GM12878 (cell line): Measurements from ENCODE around the gene SLC35E4. TPM values are rescaled to one million over a fixed set of nuclear protein-coding genes. Genes with fewer than 3 reads are reported as not detected.
A peak's percentile ranks its signal among the peaks of the same experiment; 100 is the strongest.

ENCODE experiments used
- ATF3 ChIP-seq: IDR thresholded peaks from 2 replicates; pipeline ENCODE4 v1.6.1; 2011; ENCODE audit warnings: low read depth, mild to moderate bottlenecking, low read length, moderate library complexity, borderline replicate concordance; ENCODE audit errors: extremely low read depth
- EGR1 ChIP-seq, 2 experiments: IDR thresholded peaks; 1 replicate in 1 of 2; 2 replicates in 1 of 2; pipeline ENCODE4 v1.6.1; 2011 to 2012; ENCODE audit warnings: low read depth in 2 of 2, low read length in 2 of 2, borderline replicate concordance in 1 of 2, mild to moderate bottlenecking in 1 of 2, moderate library complexity in 1 of 2
- IRF3 ChIP-seq: fragments of 450-650 bp; IDR thresholded peaks from 2 replicates; pipeline ENCODE4 v1.6.1; 2014; ENCODE audit warnings: mild to moderate bottlenecking
- LARP7 ChIP-seq: fragments of 450-650 bp; IDR thresholded peaks from 2 replicates; pipeline ENCODE4 v1.6.1; 2017; ENCODE audit warnings: mild to moderate bottlenecking
- MAX ChIP-seq: IDR thresholded peaks from 2 replicates; pipeline ENCODE4 v1.6.1; 2012; ENCODE audit warnings: low read depth, low read length, improper control_type of control experiment
- MEF2A ChIP-seq: IDR thresholded peaks from 2 replicates; pipeline ENCODE4 v1.6.1; 2011; ENCODE audit warnings: low read depth, mild to moderate bottlenecking, low read length, moderate library complexity; ENCODE audit not compliant: insufficient read depth
- MTA2 ChIP-seq: fragments of 450-650 bp; IDR thresholded peaks from 2 replicates; pipeline ENCODE4 v1.6.1; 2016; ENCODE audit warnings: low read depth, mild to moderate bottlenecking, moderate library complexity
- POLR2AphosphoS5 ChIP-seq: IDR thresholded peaks from 2 replicates; pipeline ENCODE4 v1.6.1; 2011; ENCODE audit warnings: mild to moderate bottlenecking, low read length, inconsistent platforms
- RUNX3 ChIP-seq: IDR thresholded peaks from 2 replicates; pipeline ENCODE4 v1.6.1; 2012; ENCODE audit warnings: low read length, inconsistent platforms
- SMARCA5 ChIP-seq: fragments of 450-650 bp; IDR thresholded peaks from 2 replicates; pipeline ENCODE4 v1.6.1; 2017; ENCODE audit warnings: mild to moderate bottlenecking
- SMC3 ChIP-seq: IDR thresholded peaks from 2 replicates; pipeline ENCODE4 v1.6.1; 2011; ENCODE audit warnings: low read length, improper control_type of control experiment, borderline replicate concordance
- SRF ChIP-seq, 2 experiments: IDR thresholded peaks; 2 replicates each; pipeline ENCODE4 v1.6.1; 2011; ENCODE audit warnings: low read depth in 2 of 2, low read length in 2 of 2, mild to moderate bottlenecking in 1 of 2, moderate library complexity in 1 of 2
- STAT3 ChIP-seq: IDR thresholded peaks from 2 replicates; pipeline ENCODE4 v1.6.1; 2011; ENCODE audit warnings: low read depth, low read length, improper control_type of control experiment
- USF2 ChIP-seq: IDR thresholded peaks from 2 replicates; pipeline ENCODE4 v1.6.1; 2011; ENCODE audit warnings: low read depth, low read length, improper control_type of control experiment, borderline replicate concordance
- WRNIP1 ChIP-seq: IDR thresholded peaks from 2 replicates; pipeline ENCODE4 v1.6.1; 2011; ENCODE audit warnings: low read depth, low read length, improper control_type of control experiment, borderline replicate concordance
- YY1 ChIP-seq: IDR thresholded peaks from 2 replicates; pipeline ENCODE4 v1.6.1; 2011; ENCODE audit warnings: low read depth, mild to moderate bottlenecking, low read length
- polyA plus RNA-seq, 11 experiments: library from polyadenylated mRNA; depleted of rRNA in 4 of 11; unstranded in 6 of 11; stranded (reverse) in 5 of 11; fragments of >200 nt; fragmentation: Nextera tagmentation in 4 of 11; fragmentation: Illumina TruSeq in 1 of 11; extraction: Ambion mirVana in 4 of 11; extraction: Trizol in 1 of 11; gene quantifications; 1 replicate in 1 of 11; 2 replicates in 10 of 11; pipeline versions ENCODE4 v1.2.1 to v1.2.3, GENCODE V29; 2011 to 2016; ENCODE audit warnings: inconsistent platforms in 2 of 11, missing spikeins in 2 of 11, low read depth in 1 of 11
- total RNA-seq, 4 experiments: library from RNA; depleted of rRNA in 3 of 4; stranded (reverse); fragments of >200 nt in 3 of 4; fragmentation: Illumina TruSeq in 1 of 4; extraction: Trizol in 1 of 4; gene quantifications; 2 replicates each; pipeline versions ENCODE4 v1.2.1 to v1.2.3, GENCODE V29; 2013 to 2021
- TF ChIP-seq, protein P1 (sequence below), 3 experiments: IDR thresholded peaks in 2 of 3; conservative IDR thresholded peaks in 1 of 3; 2 replicates each; pipeline ENCODE4 v1.5.1; 2011; ENCODE audit warnings: low read depth in 3 of 3, low read length in 3 of 3, mild to moderate bottlenecking in 3 of 3, control low read depth in 2 of 3, moderate library complexity in 2 of 3, inconsistent platforms in 1 of 3, mixed read lengths in 1 of 3; ENCODE audit not compliant: control insufficient read depth in 2 of 3, insufficient read depth in 1 of 3; ENCODE audit errors: extremely low read depth in 1 of 3
- TF ChIP-seq, protein P2 (sequence below): fragments of 450-650 bp; formaldehyde crosslinking; IDR thresholded peaks from 2 replicates; pipeline ENCODE4 v1.4.0; 2020; ENCODE audit warnings: mild to moderate bottlenecking, moderate library complexity
- TF ChIP-seq, protein P3 (sequence below): fragments of 450-650 bp; IDR thresholded peaks from 2 replicates; pipeline ENCODE4 v1.6.1; 2017; ENCODE audit warnings: low read depth, mild to moderate bottlenecking, moderate library complexity

Gene SLC35E4
- total and polyA plus RNA-seq, 10 of the 15 experiments (the other 5 are each of a cell fraction or from before 2014, with no cell fraction given), result 0.16 to 5.3 (median 2.9) TPM; not detected in 1

DNA sequence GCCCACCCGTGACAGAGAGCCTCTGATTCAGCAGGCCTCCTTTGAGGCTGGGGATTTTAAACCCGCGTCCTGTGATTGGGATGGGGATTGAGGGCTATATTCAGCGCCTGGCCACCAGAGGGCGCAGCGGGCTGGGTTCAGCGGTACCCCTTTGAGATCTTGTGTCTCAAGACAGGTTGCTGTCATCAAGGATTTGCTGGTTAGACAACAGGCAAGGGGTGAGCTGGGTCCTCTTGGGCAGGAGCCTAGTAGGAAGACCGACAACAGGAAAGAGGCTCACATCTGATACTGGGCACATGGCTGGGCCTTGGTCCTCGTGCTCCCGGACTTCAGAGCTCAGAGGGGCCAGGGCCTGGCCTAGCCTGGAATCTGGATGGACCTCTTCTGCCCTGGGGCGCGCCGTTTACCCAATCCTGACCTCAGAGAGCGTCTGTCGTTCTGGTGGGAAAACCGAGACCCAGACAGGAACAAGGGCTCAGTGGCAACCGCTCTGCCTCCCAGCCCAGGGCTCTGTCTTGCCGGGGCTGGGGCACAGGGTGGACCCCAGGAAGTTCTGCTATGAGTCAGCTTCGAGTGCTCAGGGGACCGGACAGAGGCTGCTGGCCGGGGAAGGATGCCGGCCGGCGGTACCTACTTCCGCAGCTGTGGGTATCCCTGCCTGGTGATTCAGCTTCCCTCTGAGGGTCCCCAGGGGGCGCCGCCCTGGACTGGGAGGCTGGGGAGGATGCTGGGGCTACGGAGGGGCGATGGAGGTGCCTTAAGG, 929 bp upstream of the SLC35E4 start (continued):
- TF ChIP-seq, protein P1, sequence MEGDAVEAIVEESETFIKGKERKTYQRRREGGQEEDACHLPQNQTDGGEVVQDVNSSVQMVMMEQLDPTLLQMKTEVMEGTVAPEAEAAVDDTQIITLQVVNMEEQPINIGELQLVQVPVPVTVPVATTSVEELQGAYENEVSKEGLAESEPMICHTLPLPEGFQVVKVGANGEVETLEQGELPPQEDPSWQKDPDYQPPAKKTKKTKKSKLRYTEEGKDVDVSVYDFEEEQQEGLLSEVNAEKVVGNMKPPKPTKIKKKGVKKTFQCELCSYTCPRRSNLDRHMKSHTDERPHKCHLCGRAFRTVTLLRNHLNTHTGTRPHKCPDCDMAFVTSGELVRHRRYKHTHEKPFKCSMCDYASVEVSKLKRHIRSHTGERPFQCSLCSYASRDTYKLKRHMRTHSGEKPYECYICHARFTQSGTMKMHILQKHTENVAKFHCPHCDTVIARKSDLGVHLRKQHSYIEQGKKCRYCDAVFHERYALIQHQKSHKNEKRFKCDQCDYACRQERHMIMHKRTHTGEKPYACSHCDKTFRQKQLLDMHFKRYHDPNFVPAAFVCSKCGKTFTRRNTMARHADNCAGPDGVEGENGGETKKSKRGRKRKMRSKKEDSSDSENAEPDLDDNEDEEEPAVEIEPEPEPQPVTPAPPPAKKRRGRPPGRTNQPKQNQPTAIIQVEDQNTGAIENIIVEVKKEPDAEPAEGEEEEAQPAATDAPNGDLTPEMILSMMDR (IDR thresholded peaks at IDR 0.05 in 2 of 3, conservative IDR thresholded peaks at IDR 0.05 in 1 of 3; ENCODE audit: control insufficient read depth in 2 of 3, extremely low read depth in 1 of 3, insufficient read depth in 1 of 3, low read depth in 3 of 3, low read length in 3 of 3), result peak; percentile 92 to 96 (median 93)
- TF ChIP-seq STAT3, result no peak
- TF ChIP-seq IRF3, result 0 out of 2 replicates have a peak, but pooled peaks have one; percentile 38
- TF ChIP-seq, protein P2, sequence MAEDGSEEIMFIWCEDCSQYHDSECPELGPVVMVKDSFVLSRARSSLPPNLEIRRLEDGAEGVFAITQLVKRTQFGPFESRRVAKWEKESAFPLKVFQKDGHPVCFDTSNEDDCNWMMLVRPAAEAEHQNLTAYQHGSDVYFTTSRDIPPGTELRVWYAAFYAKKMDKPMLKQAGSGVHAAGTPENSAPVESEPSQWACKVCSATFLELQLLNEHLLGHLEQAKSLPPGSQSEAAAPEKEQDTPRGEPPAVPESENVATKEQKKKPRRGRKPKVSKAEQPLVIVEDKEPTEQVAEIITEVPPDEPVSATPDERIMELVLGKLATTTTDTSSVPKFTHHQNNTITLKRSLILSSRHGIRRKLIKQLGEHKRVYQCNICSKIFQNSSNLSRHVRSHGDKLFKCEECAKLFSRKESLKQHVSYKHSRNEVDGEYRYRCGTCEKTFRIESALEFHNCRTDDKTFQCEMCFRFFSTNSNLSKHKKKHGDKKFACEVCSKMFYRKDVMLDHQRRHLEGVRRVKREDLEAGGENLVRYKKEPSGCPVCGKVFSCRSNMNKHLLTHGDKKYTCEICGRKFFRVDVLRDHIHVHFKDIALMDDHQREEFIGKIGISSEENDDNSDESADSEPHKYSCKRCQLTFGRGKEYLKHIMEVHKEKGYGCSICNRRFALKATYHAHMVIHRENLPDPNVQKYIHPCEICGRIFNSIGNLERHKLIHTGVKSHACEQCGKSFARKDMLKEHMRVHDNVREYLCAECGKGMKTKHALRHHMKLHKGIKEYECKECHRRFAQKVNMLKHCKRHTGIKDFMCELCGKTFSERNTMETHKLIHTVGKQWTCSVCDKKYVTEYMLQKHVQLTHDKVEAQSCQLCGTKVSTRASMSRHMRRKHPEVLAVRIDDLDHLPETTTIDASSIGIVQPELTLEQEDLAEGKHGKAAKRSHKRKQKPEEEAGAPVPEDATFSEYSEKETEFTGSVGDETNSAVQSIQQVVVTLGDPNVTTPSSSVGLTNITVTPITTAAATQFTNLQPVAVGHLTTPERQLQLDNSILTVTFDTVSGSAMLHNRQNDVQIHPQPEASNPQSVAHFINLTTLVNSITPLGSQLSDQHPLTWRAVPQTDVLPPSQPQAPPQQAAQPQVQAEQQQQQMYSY (CRISPR knock-in tag), result no peak
- no peak for TF ChIP-seq ATF3
- no peak for TF ChIP-seq WRNIP1
- TF ChIP-seq SMC3, result peak; percentile 94
- no peak for TF ChIP-seq EGR1 (IDR thresholded peaks at IDR 0.05; ENCODE audit: borderline replicate concordance in 1 of 2, low read depth in 2 of 2, low read length in 2 of 2)
- TF ChIP-seq USF2, result no peak
- TF ChIP-seq MEF2A, result no peak
- no peak for TF ChIP-seq LARP7
- no peak; the same call in 1 of the 2 replicates for TF ChIP-seq MTA2
- no peak; the same call in none of the 2 replicates for TF ChIP-seq RUNX3
- TF ChIP-seq, protein P3, sequence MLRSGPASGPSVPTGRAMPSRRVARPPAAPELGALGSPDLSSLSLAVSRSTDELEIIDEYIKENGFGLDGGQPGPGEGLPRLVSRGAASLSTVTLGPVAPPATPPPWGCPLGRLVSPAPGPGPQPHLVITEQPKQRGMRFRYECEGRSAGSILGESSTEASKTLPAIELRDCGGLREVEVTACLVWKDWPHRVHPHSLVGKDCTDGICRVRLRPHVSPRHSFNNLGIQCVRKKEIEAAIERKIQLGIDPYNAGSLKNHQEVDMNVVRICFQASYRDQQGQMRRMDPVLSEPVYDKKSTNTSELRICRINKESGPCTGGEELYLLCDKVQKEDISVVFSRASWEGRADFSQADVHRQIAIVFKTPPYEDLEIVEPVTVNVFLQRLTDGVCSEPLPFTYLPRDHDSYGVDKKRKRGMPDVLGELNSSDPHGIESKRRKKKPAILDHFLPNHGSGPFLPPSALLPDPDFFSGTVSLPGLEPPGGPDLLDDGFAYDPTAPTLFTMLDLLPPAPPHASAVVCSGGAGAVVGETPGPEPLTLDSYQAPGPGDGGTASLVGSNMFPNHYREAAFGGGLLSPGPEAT, result peak; percentile 39; the same call in 1 of the 2 replicates
- TF ChIP-seq POLR2AphosphoS5, result no peak
- TF ChIP-seq YY1, result peak; percentile 74; the same call in 1 of the 2 replicates
- TF ChIP-seq SMARCA5, result peak; percentile 63; the same call in 1 of the 2 replicates
- no peak for TF ChIP-seq MAX
- TF ChIP-seq SRF (IDR thresholded peaks at IDR 0.05; ENCODE audit: low read depth in 2 of 2, low read length in 2 of 2), result no peak
